Breast epithelium (tissue), 3 donors: ENCODE measurements around the gene BRSK1.

ENCODE experiments used
- CTCF ChIP-seq, 3 donors: fragments of 450-650 bp; IDR thresholded peaks; one replicate each; pipeline ENCODE4 v1.5.1; 2016 to 2017; ENCODE audit warnings: antibody characterized with exemption in 3 of 3, mild to moderate bottlenecking in 3 of 3, moderate library complexity in 3 of 3
- POLR2A ChIP-seq: fragments of 450-650 bp; IDR thresholded peaks from one replicate; pipeline ENCODE4 v1.6.1; 2016; ENCODE audit warnings: antibody characterized with exemption, mild to moderate bottlenecking, moderate library complexity
- POLR2AphosphoS5 ChIP-seq, 3 donors: sonication (generic); formaldehyde crosslinking; IDR thresholded peaks; one replicate each; pipeline ENCODE4 v1.6.1; 2017; ENCODE audit warnings: antibody characterized with exemption in 3 of 3

GRCh38 chr19:55347442-55348009 lies 63.7 kb downstream of the BRSK1 start:
- TF ChIP-seq CTCF (IDR thresholded peaks at IDR 0.05) (no peak), POLR2AphosphoS5 (IDR thresholded peaks at IDR 0.05) (no peak), POLR2A (no peak)
